Keratinocyte (primary cell): ENCODE data around the gene SULT1A1.

Experiments used
- CTCF ChIP-seq, 3 experiments: IDR thresholded peaks in 1 of 3; conservative IDR thresholded peaks in 1 of 3; optimal IDR thresholded peaks in 1 of 3; 2 replicates in 2 of 3; 3 replicates in 1 of 3; pipeline versions ENCODE3 to v1.5.1; 2011; ENCODE audit warnings: low read length in 3 of 3, mild to moderate bottlenecking in 3 of 3, moderate library complexity in 2 of 3, control low read depth in 1 of 3, inconsistent platforms in 1 of 3; ENCODE audit not compliant: insufficient read depth in 2 of 3; ENCODE audit errors: extremely low read depth in 1 of 3
- EZH2 ChIP-seq: IDR thresholded peaks from one replicate; pipeline ENCODE4 v1.6.1; 2012; ENCODE audit warnings: inconsistent platforms, mild to moderate bottlenecking, low read length, moderate library complexity

- TF ChIP-seq EZH2: no peak
- TF ChIP-seq CTCF (optimal IDR thresholded peaks at IDR 0.05 in 1 of 3, IDR thresholded peaks at IDR 0.05 in 1 of 3, conservative IDR thresholded peaks at IDR 0.05 in 1 of 3; ENCODE audit: extremely low read depth in 1 of 3, insufficient read depth in 2 of 3, low read length in 3 of 3): no peak
These were observed 51.4 kb downstream of the SULT1A1 start for GRCh38 chr16:28558456-28558855.
